Measurements from ENCODE around the gene B4GALT1. TPM values are rescaled to one million over a fixed set of nuclear protein-coding genes. Genes with fewer than 3 reads are reported as not detected.
"Not testable (repeated sequence)": the region's sequence is repeated elsewhere in the genome, so short reads cannot be mapped to it uniquely, and the experiment has no call there.

Gene B4GALT1
- total and polyA plus RNA-seq, 5 donors = 24.7 to 137 (median 53.6) TPM

GRCh38 chr9:33160446-33160845, 6.7 kb downstream of the B4GALT1 start:
- WGBS = 77% methylated on average over 9 of the region's 9 CpGs
- DNase-seq; ATAC-seq; H3K27me3 ChIP-seq (ENCODE audit: control insufficient read depth, insufficient read depth); H3K4me3 ChIP-seq (ENCODE audit: low read length); intact Hi-C loops (cut with DNase I); H3K9me3 ChIP-seq (ENCODE audit: control insufficient read depth, low read length): not testable (repeated sequence)
- Histone ChIP-seq H3K4me1 (ENCODE audit: control insufficient read depth, insufficient read depth, low read length) (peaks cover 57% of the 10 kb centered on the region), H3K27ac (ENCODE audit: low read length) (peak overlapping the region; percentile 45)

- peak in 1 of 2 donors; percentile 12 for ATAC-seq
- peak overlapping the region; percentile 98 for H3K27ac ChIP-seq (ENCODE audit: low read length)
- H3K9me3 ChIP-seq (ENCODE audit: control insufficient read depth, low read length) = no peaks in the 10 kb centered on the region
- H3K4me3 ChIP-seq (ENCODE audit: low read length) = no peak overlapping the region
- intact Hi-C loops (cut with DNase I) = no loop called here
- peak in 2 of 3 donors; percentile 82 to 85 for DNase-seq
- H3K27me3 ChIP-seq (ENCODE audit: control insufficient read depth, insufficient read depth) = no peaks in the 10 kb centered on the region
- peaks cover 60% of the 10 kb centered on the region for H3K4me1 ChIP-seq (ENCODE audit: control insufficient read depth, insufficient read depth, low read length)
- 2% methylated on average over 1 of the region's 1 CpG for WGBS
Measured at GRCh38 chr9:33159777-33160127, 7.4 kb downstream of the B4GALT1 start.

DNA sequence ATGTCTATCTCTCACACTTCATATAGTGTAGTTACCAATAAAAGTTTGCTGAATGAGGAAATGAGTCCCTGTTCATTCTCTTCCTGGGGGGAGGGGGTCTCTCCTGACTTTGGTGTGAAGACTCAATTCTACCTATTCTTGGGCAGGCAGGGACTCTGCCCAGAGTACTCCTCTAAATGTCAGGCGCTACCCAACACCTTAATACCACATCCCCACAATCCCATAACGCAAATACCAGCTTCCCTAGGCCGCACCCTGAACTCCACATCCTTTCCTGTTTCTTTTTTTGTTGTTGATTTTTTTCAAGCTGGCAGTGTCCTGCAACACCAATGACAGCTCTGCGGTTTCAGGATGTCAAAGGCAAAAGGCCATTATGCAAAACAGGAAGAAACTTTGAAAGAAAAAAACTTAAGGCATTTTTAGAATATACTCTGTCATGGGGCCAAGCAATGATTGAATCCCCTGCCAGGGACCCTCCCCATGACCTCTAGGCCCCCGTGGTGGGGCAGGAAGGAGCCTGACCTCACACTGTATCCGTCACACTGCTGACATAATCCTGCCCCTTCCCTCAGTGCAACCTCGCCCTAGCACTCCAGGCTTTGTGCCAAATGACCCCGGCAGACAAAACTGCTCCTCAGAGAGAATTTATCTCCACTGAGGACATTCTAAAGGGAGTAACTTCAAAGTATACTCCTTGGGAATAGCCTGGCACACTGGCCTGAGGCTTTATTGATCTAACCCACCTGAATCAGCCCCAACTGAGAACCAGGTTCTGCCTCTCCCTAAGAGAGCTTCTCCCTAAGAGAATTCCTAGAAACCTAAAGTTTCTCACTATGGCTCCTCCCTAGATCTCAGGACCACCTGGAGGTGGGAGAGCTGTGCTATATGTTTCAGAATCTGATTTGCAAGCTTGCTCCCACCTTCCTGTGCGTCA, 8.0 kb downstream of the B4GALT1 start:
- H3K4me3 ChIP-seq (ENCODE audit: low read length) = no peak overlapping the region
- H3K4me1 ChIP-seq (ENCODE audit: control insufficient read depth, insufficient read depth, low read length) = peaks cover 62% of the 10 kb centered on the region

GRCh38 chr9:33157960-33158842, 8.9 kb downstream of the B4GALT1 start:
- intact Hi-C loops (cut with DNase I) = no loop called here
- WGBS = 42% methylated on average over 6 of the region's 6 CpGs
- Histone ChIP-seq H3K4me3 (ENCODE audit: low read length) (no peak overlapping the region), H3K4me1 (ENCODE audit: control insufficient read depth, insufficient read depth, low read length) (peaks cover 56% of the 10 kb centered on the region), H3K27me3 (ENCODE audit: control insufficient read depth, insufficient read depth) (no peaks in the 10 kb centered on the region), H3K9me3 (ENCODE audit: control insufficient read depth, low read length) (no peaks in the 10 kb centered on the region), H3K27ac (ENCODE audit: low read length) (peak overlapping the region; percentile 98)
- no peak for DNase-seq
- peak in 1 of 2 donors; percentile 0 for ATAC-seq

More for the DNA sequence above, 8.0 kb downstream of the B4GALT1 start:
- peak; percentile 91 to 93 (median 91) for DNase-seq
- peak; percentile 84 to 89 for ATAC-seq
- no peaks in the 10 kb centered on the region for H3K9me3 ChIP-seq (ENCODE audit: control insufficient read depth, low read length)
- intact Hi-C loops (cut with DNase I) = no loop called here
- H3K27me3 ChIP-seq (ENCODE audit: control insufficient read depth, insufficient read depth) = no peaks in the 10 kb centered on the region
- peak overlapping the region; percentile 98 for H3K27ac ChIP-seq (ENCODE audit: low read length)
- WGBS = 14% methylated on average over 9 of the region's 9 CpGs

GRCh38 chr9:33155393-33155792, 11.7 kb downstream of the B4GALT1 start:
- DNase-seq (no peak), ATAC-seq (no peak)
- H3K4me3 ChIP-seq (ENCODE audit: low read length) = no peak overlapping the region
- H3K27me3 ChIP-seq (ENCODE audit: control insufficient read depth, insufficient read depth) = no peaks in the 10 kb centered on the region
- H3K9me3 ChIP-seq (ENCODE audit: control insufficient read depth, low read length) = no peaks in the 10 kb centered on the region
- H3K27ac ChIP-seq (ENCODE audit: low read length) = no peak overlapping the region
- intact Hi-C loops (cut with DNase I) = no loop called here
- peaks cover 38% of the 10 kb centered on the region for H3K4me1 ChIP-seq (ENCODE audit: control insufficient read depth, insufficient read depth, low read length)
- 74% methylated on average over 4 of the region's 4 CpGs for WGBS

DNA sequence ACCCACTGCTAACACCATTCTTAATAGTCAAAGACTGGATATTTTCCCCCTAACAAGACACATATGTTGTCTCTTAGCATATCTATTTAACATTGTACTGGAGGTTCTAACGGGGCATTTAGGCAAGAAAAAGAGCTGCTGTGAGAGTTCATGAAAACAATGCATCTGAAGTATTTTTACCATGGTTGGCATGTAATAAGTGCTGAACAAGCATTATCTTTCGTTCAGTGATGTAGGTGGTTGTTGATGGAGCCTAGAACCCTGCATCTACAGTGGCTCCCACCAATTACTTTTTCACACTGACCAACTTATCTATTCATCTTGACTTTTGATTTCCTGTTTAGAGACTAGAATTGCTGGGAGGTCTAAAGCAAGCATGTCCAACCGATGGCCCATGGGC, 12.8 kb downstream of the B4GALT1 start:
- Histone ChIP-seq H3K27me3 (ENCODE audit: control insufficient read depth, insufficient read depth) (no peaks in the 10 kb centered on the region), H3K9me3 (ENCODE audit: control insufficient read depth, low read length) (no peaks in the 10 kb centered on the region), H3K4me3 (ENCODE audit: low read length) (no peak overlapping the region), H3K4me1 (ENCODE audit: control insufficient read depth, insufficient read depth, low read length) (peaks cover 32% of the 10 kb centered on the region), H3K27ac (ENCODE audit: low read length) (no peak overlapping the region)
- WGBS = 56% methylated on average over 3 of the region's 3 CpGs
- DNase-seq (no peak), ATAC-seq (no peak)
- intact Hi-C loops (cut with DNase I) = no loop called here

- no peak for DNase-seq
- no peaks in the 10 kb centered on the region for H3K27me3 ChIP-seq (ENCODE audit: control insufficient read depth, insufficient read depth)
- ATAC-seq = no peak
- no peaks in the 10 kb centered on the region for H3K9me3 ChIP-seq (ENCODE audit: control insufficient read depth, low read length)
- 65% methylated on average over 5 of the region's 5 CpGs for WGBS
- intact Hi-C loops (cut with DNase I) = no loop called here
- no peak overlapping the region for H3K4me3 ChIP-seq (ENCODE audit: low read length)
- H3K27ac ChIP-seq (ENCODE audit: low read length) = no peak overlapping the region
- H3K4me1 ChIP-seq (ENCODE audit: control insufficient read depth, insufficient read depth, low read length) = peaks cover 25% of the 10 kb centered on the region
Measured at GRCh38 chr9:33153666-33154065, 13.5 kb downstream of the B4GALT1 start.

- DNase-seq (no peak), ATAC-seq (no peak)
- WGBS = 69% methylated on average over 2 of the region's 2 CpGs
- intact Hi-C loops (cut with DNase I) = no loop called here
- Histone ChIP-seq H3K27me3 (ENCODE audit: control insufficient read depth, insufficient read depth) (no peaks in the 10 kb centered on the region), H3K4me1 (ENCODE audit: control insufficient read depth, insufficient read depth, low read length) (peaks cover 23% of the 10 kb centered on the region), H3K4me3 (ENCODE audit: low read length) (no peak overlapping the region), H3K9me3 (ENCODE audit: control insufficient read depth, low read length) (no peaks in the 10 kb centered on the region), H3K27ac (ENCODE audit: low read length) (no peak overlapping the region)
Measured at GRCh38 chr9:33153001-33153400, 14.1 kb downstream of the B4GALT1 start.

- ATAC-seq (no peak), DNase-seq (no peak)
- no peaks in the 10 kb centered on the region for H3K9me3 ChIP-seq (ENCODE audit: control insufficient read depth, low read length)
- intact Hi-C loops (cut with DNase I) = no loop called here
- 56% methylated on average over 2 of the region's 2 CpGs for WGBS
- H3K27me3 ChIP-seq (ENCODE audit: control insufficient read depth, insufficient read depth) = no peaks in the 10 kb centered on the region
- H3K4me3 ChIP-seq (ENCODE audit: low read length) = no peak overlapping the region
- peaks cover 16% of the 10 kb centered on the region for H3K4me1 ChIP-seq (ENCODE audit: control insufficient read depth, insufficient read depth, low read length)
- no peak overlapping the region for H3K27ac ChIP-seq (ENCODE audit: low read length)
Measured at GRCh38 chr9:33151601-33152000, 15.5 kb downstream of the B4GALT1 start.

GRCh38 chr9:33151007-33151557, 16.1 kb downstream of the B4GALT1 start:
- Histone ChIP-seq H3K4me1 (ENCODE audit: control insufficient read depth, insufficient read depth, low read length) (peaks cover 17% of the 10 kb centered on the region), H3K9me3 (ENCODE audit: control insufficient read depth, low read length) (no peaks in the 10 kb centered on the region), H3K27me3 (ENCODE audit: control insufficient read depth, insufficient read depth) (no peaks in the 10 kb centered on the region), H3K4me3 (ENCODE audit: low read length) (no peak overlapping the region), H3K27ac (ENCODE audit: low read length) (peak overlapping the region; percentile 71)
- ATAC-seq = peak; percentile 86 to 89
- DNase-seq = peak; percentile 77 to 92 (median 83)
- intact Hi-C loops (cut with DNase I) = no loop called here
- WGBS = 12% methylated on average over 5 of the region's 5 CpGs

Measured in right cardiac atrium (tissue), 5 donors.